ENCODE data around the gene TSSC4.

The TSSC4 gene

GRCh38 chr11:2389377-2390026 lies 11.0 kb upstream of the TSSC4 start:
- ChIA-PET POLR2A (ENCODE audit: low non-redundant PET) (no interaction called here), CTCF (interaction anchor here (1.2 kb wide), 1 partner anchor 10 kb away, joined by 3 read pairs; no protein-coding TSS in a partner anchor)
- TF ChIP-seq, protein P1, sequence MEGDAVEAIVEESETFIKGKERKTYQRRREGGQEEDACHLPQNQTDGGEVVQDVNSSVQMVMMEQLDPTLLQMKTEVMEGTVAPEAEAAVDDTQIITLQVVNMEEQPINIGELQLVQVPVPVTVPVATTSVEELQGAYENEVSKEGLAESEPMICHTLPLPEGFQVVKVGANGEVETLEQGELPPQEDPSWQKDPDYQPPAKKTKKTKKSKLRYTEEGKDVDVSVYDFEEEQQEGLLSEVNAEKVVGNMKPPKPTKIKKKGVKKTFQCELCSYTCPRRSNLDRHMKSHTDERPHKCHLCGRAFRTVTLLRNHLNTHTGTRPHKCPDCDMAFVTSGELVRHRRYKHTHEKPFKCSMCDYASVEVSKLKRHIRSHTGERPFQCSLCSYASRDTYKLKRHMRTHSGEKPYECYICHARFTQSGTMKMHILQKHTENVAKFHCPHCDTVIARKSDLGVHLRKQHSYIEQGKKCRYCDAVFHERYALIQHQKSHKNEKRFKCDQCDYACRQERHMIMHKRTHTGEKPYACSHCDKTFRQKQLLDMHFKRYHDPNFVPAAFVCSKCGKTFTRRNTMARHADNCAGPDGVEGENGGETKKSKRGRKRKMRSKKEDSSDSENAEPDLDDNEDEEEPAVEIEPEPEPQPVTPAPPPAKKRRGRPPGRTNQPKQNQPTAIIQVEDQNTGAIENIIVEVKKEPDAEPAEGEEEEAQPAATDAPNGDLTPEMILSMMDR (conservative IDR thresholded peaks at IDR 0.05; ENCODE audit: low read depth): peak; percentile 14; the same call in 1 of the 2 replicates
- H3K27ac ChIP-seq: peak overlapping the region; percentile 99
- DNase-seq (ENCODE audit: low spot score): no peak

GRCh38 chr11:2390091-2390724 lies 10.3 kb upstream of the TSSC4 start:
- CTCF ChIA-PET: interaction anchor here (0.5 to 1.2 kb wide), 4 partner anchors 9 to 174 kb away, joined by 3 read pairs; no protein-coding TSS in a partner anchor
- POLR2A ChIA-PET (ENCODE audit: low non-redundant PET): no interaction called here
- no peak for DNase-seq (ENCODE audit: low spot score)
- H3K27ac ChIP-seq: peak overlapping the region; percentile 99
- TF ChIP-seq, protein P1 (conservative IDR thresholded peaks at IDR 0.05; ENCODE audit: low read depth): 0 out of 2 replicates have a peak, but pooled peaks have one; percentile 0

DNA sequence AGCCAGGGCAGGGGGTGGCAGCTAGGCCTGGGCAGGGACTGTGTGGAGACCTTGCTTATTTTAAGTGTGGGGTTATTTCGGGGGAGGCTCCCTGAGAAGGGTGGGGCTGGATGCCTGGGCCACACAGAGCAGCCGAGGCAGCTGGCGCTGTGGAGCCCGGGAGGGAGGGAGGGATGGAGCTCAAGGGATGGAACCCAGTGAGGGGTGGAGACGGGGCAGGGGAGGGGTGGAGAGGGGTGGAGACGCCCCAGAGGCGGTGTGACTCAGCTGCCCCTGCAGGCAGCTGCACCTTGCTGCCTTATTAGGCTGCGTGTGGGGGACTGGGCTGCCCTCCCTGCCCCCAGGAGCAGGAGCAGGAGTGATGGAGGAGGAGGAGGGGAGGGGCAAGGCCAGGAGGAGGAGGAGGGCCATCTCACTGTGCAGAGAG lies 9.8 kb upstream of the TSSC4 start:
- peak overlapping the region; percentile 99 for H3K27ac ChIP-seq
- peak; percentile 67 for DNase-seq (ENCODE audit: low spot score)
- ChIA-PET POLR2A (ENCODE audit: low non-redundant PET) (no interaction called here), CTCF (interaction anchor here (0.5 to 1.2 kb wide), 5 partner anchors 9 to 174 kb away, joined by 3 read pairs; no protein-coding TSS in a partner anchor)
- TF ChIP-seq, protein P1 (conservative IDR thresholded peaks at IDR 0.05; ENCODE audit: low read depth): no peak

DNA sequence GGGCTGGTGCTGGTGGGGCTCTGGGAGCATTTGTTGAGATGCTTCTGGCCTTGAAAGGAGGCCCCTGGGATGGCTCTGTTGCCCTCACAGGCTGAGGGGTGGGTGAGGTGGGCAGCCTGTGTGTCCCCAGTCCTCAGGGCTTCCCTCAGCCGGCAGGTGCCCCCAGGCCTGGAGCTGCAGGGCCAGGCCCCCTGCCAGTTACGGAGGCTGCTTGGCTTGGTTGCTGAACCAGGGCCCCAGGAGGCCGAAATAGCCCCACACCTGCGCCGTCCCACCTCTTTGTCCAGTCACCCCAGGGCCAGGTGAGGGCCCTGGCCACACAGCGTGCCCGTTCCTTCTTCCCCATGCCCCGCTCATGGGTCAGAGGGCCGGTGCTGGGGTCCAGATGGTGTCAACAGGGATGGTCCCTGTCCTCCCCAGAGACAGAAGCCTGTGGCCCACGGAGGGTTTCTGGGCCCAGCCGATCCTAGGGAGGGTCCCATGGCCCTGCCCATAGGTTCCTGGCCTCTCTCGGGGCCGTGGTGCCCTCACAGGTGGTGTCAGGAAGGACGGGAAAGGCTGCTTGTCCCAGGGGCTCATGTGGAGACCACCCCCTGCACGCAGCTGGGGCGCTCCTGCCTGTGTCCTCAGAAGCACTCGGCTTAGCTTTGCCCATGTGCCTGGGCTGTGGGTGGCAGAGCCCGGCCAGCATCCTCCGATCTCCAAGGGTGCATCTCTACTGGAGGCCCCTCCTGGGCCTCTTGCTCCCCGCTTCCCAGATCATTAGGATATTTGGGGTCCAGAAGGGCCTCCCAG lies 9.2 kb upstream of the TSSC4 start:
- TF ChIP-seq, protein P1 (conservative IDR thresholded peaks at IDR 0.05; ENCODE audit: low read depth): no peak
- CTCF ChIA-PET: interaction anchor here (1.1 kb wide), 1 partner anchor 24 kb away, joined by 3 read pairs; no protein-coding TSS in a partner anchor
- POLR2A ChIA-PET (ENCODE audit: low non-redundant PET): no interaction called here
- no peak for DNase-seq (ENCODE audit: low spot score)
- peak overlapping the region; percentile 99 for H3K27ac ChIP-seq

DNA sequence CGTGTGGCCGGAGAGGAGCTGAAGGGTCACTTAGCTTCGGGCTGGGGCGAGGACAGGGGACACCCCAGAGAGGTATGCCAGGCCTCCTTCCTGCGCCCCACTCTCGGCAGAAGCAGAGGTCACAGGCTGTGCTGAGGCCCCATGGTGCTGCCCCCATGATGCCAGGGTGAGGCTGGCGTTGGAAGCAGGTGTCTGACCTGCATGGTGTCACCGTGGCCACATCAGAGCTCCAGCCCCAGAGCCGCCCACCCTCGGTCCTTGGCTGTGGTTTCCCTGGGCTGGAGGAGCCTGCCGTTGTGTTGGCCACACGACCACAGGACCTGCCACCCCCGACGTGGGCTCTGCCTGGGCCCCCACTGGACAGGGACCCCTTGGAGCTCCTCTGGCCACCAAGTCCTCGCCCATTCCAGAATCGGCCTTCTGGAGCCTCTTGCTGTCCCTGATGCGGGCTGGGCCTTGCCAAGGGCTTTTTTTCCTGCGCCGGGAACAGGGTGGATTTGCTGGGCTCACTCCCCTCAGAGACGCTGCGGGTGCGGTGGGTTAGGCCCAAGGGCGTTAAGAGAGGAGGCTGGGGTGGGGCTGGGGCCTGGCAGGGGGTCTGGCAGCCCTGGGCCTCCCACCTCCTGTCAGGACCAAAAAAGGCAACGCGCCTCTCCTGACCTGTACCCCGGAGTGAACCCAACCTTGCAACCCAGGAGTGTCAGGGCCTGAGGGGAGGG lies 8.2 kb upstream of the TSSC4 start:
- TF ChIP-seq, protein P1 (conservative IDR thresholded peaks at IDR 0.05; ENCODE audit: low read depth): no peak
- no peak for DNase-seq (ENCODE audit: low spot score)
- CTCF ChIA-PET: interaction anchor here (0.7 to 1.4 kb wide), 2 partner anchors 27 to 82 kb away, joined by 3 to 4 read pairs; no protein-coding TSS in a partner anchor
- POLR2A ChIA-PET (ENCODE audit: low non-redundant PET): no interaction called here
- peak overlapping the region; percentile 99 for H3K27ac ChIP-seq

Measured in RWPE1 (cell line).